Measurements from ENCODE around the gene MAST4. TPM values are rescaled to one million over a fixed set of nuclear protein-coding genes. Genes with fewer than 3 reads are reported as not detected.

The MAST4 gene
- polyA plus RNA-seq, 2 of the 4 experiments (the other 2 are of a cell fraction), result 1.2 to 5.8 TPM

DNA sequence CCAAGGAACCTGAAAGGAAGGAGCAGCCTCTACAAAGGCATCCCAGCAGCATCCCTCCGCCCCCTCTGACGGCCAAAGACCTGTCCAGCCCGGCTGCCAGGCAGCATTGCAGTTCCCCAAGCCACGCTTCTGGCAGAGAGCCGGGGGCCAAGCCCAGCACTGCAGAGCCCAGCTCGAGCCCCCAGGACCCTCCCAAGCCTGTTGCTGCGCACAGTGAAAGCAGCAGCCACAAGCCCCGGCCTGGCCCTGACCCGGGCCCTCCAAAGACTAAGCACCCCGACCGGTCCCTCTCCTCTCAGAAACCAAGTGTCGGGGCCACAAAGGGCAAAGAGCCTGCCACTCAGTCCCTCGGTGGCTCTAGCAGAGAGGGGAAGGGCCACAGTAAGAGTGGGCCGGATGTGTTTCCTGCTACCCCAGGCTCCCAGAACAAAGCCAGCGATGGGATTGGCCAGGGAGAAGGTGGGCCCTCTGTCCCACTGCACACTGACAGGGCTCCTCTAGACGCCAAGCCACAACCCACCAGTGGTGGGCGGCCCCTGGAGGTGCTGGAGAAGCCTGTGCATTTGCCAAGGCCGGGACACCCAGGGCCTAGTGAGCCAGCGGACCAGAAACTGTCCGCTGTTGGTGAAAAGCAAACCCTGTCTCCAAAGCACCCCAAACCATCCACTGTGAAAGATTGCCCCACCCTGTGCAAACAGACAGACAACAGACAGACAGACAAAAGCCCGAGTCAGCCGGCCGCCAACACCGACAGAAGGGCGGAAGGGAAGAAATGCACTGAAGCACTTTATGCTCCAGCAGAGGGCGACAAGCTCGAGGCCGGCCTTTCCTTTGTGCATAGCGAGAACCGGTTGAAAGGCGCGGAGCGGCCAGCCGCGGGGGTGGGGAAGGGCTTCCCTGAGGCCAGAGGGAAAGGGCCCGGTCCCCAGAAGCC lies 569.6 kb downstream of the MAST4 start:
- 0 out of 3 replicates have a peak overlapping the region, but pooled peaks have one; percentile 9 for H3K4me3 ChIP-seq
- peak overlapping the region; percentile 71 to 85 for H3K27ac ChIP-seq
- peak; percentile 56 to 82 for DNase-seq (ENCODE audit: low read depth in 1 of 2, low spot score in 1 of 2)
- CTCF ChIA-PET, result interaction anchor here (0.6 to 8.3 kb wide), 26 partner anchors 9 to 1087 kb away, joined by 3 to 190 read pairs (median 5); partner anchors contain the start of gene CD180
- no peak for FAIRE-seq
- peak; percentile 93 to 97 for ATAC-seq
- POLR2A ChIA-PET, result interaction anchor here (1.2 kb wide), 2 partner anchors 42 to 1087 kb away, joined by 3 to 5 read pairs; no protein-coding TSS in a partner anchor
- H3K4me2 ChIP-seq, result peak overlapping the region; percentile 63
- H3K4me1 ChIP-seq, result peaks cover 24% of the 10 kb centered on the region
- H3K9me3 ChIP-seq, result no peaks in the 10 kb centered on the region
- TF ChIP-seq, protein P1, sequence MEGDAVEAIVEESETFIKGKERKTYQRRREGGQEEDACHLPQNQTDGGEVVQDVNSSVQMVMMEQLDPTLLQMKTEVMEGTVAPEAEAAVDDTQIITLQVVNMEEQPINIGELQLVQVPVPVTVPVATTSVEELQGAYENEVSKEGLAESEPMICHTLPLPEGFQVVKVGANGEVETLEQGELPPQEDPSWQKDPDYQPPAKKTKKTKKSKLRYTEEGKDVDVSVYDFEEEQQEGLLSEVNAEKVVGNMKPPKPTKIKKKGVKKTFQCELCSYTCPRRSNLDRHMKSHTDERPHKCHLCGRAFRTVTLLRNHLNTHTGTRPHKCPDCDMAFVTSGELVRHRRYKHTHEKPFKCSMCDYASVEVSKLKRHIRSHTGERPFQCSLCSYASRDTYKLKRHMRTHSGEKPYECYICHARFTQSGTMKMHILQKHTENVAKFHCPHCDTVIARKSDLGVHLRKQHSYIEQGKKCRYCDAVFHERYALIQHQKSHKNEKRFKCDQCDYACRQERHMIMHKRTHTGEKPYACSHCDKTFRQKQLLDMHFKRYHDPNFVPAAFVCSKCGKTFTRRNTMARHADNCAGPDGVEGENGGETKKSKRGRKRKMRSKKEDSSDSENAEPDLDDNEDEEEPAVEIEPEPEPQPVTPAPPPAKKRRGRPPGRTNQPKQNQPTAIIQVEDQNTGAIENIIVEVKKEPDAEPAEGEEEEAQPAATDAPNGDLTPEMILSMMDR (IDR thresholded peaks at IDR 0.05), result peak; percentile 77
- peak; percentile 66 to 71 for TF ChIP-seq RAD21 (conservative IDR thresholded peaks at IDR 0.05 in 1 of 2, IDR thresholded peaks at IDR 0.05 in 1 of 2)
- no peak for TF ChIP-seq SREBF2 (IDR thresholded peaks at IDR 0.05)
- no peak for TF ChIP-seq EHF (CRISPR knock-in tag; IDR thresholded peaks at IDR 0.05)
- peak; percentile 62 for TF ChIP-seq MAX (IDR thresholded peaks at IDR 0.05)
- peak; percentile 64; the same call in 1 of the 2 replicates for TF ChIP-seq E2F6 (IDR thresholded peaks at IDR 0.05; ENCODE audit: borderline replicate concordance, low read depth)
- TF ChIP-seq SMC3 (IDR thresholded peaks at IDR 0.05), result peak; percentile 84
- WGBS (ENCODE audit: missing lambda C conversion rate), result 54% methylated on average over 30 of the region's 36 CpGs

GRCh38 chr5:67166460-67167285 lies 570.5 kb downstream of the MAST4 start:
- WGBS (ENCODE audit: missing lambda C conversion rate), result 79% methylated on average over 23 of the region's 31 CpGs
- Histone ChIP-seq H3K9me3 (no peaks in the 10 kb centered on the region), H3K4me2 (peak overlapping the region; percentile 63), H3K4me3 (0 out of 3 replicates have a peak overlapping the region, but pooled peaks have one; percentile 9), H3K27ac (peak overlapping the region; percentile 71 to 85), H3K4me1 (peaks cover 15% of the 10 kb centered on the region)
- no peak for FAIRE-seq
- peak in 1 of 2 experiments; percentile 10 for DNase-seq (ENCODE audit: low read depth in 1 of 2, low spot score in 1 of 2)
- ATAC-seq, result peak; percentile 51 to 69
- TF ChIP-seq ZNF302 (CRISPR knock-in tag; IDR thresholded peaks at IDR 0.05), result no peak
- TF ChIP-seq, protein P1 (IDR thresholded peaks at IDR 0.05), result 0 out of 3 replicates have a peak, but pooled peaks have one; percentile 6
- ChIA-PET CTCF (interaction anchor here (0.7 to 8.3 kb wide), 25 partner anchors 9 to 1086 kb away, joined by 3 to 190 read pairs (median 5); partner anchors contain the start of gene CD180), POLR2A (interaction anchor here (1.2 kb wide), 2 partner anchors 41 to 1086 kb away, joined by 3 to 5 read pairs; no protein-coding TSS in a partner anchor)

GRCh38 chr5:67168069-67168468 lies 571.9 kb downstream of the MAST4 start:
- ChIA-PET POLR2A (no interaction called here), CTCF (interaction anchor here (1.0 to 8.3 kb wide), 6 partner anchors 11 to 360 kb away, joined by 3 to 190 read pairs (median 9); no protein-coding TSS in a partner anchor)
- H3K4me3 ChIP-seq, result no peak overlapping the region
- no peak overlapping the region for H3K27ac ChIP-seq
- ATAC-seq (no peak), FAIRE-seq (no peak), DNase-seq (ENCODE audit: low read depth in 1 of 2, low spot score in 1 of 2) (no peak)
- H3K4me2 ChIP-seq, result no peak overlapping the region
- peaks cover 12% of the 10 kb centered on the region for H3K4me1 ChIP-seq
- H3K9me3 ChIP-seq, result no peaks in the 10 kb centered on the region
- 83% methylated on average over 4 of the region's 4 CpGs for WGBS (ENCODE audit: missing lambda C conversion rate)
- TF ChIP-seq HEYL (CRISPR knock-in tag; IDR thresholded peaks at IDR 0.05), result no peak
- no peak for TF ChIP-seq BHLHE40 (IDR thresholded peaks at IDR 0.05; ENCODE audit: low read depth, low read length)
- no peak for TF ChIP-seq NFE2L2 (conservative IDR thresholded peaks at IDR 0.05; ENCODE audit: low read length)
- no peak for TF ChIP-seq HOXB5 (CRISPR knock-in tag; IDR thresholded peaks at IDR 0.05)
- no peak for TF ChIP-seq FOSB (CRISPR knock-in tag; IDR thresholded peaks at IDR 0.05)
- no peak for TF ChIP-seq HMGXB4 (CRISPR knock-in tag; IDR thresholded peaks at IDR 0.05; ENCODE audit: borderline replicate concordance)
- TF ChIP-seq RARB (CRISPR knock-in tag; IDR thresholded peaks at IDR 0.05), result no peak
- TF ChIP-seq RNF2 (IDR thresholded peaks at IDR 0.05; ENCODE audit: borderline replicate concordance, low read depth), result no peak
- TF ChIP-seq TP53 (CRISPR knock-in tag; IDR thresholded peaks at IDR 0.05), result no peak
- TF ChIP-seq, protein P2, sequence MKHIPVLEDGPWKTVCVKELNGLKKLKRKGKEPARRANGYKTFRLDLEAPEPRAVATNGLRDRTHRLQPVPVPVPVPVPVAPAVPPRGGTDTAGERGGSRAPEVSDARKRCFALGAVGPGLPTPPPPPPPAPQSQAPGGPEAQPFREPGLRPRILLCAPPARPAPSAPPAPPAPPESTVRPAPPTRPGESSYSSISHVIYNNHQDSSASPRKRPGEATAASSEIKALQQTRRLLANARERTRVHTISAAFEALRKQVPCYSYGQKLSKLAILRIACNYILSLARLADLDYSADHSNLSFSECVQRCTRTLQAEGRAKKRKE (CRISPR knock-in tag; IDR thresholded peaks at IDR 0.05; ENCODE audit: low read depth), result no peak
- TF ChIP-seq JUN (IDR thresholded peaks at IDR 0.05), result no peak
- TF ChIP-seq TFCP2L1 (CRISPR knock-in tag; IDR thresholded peaks at IDR 0.05), result no peak
- no peak for TF ChIP-seq RCOR1 (IDR thresholded peaks at IDR 0.05; ENCODE audit: low read depth, low read length)

Data from A549 (cell line).